HepG2 (cell line): ENCODE data around the gene PMM2. TPM values are rescaled to one million over a fixed set of nuclear protein-coding genes. Genes with fewer than 3 reads are reported as not detected.
A peak's percentile ranks its signal among the peaks of the same experiment; 100 is the strongest.

Source experiments
- AFF4 ChIP-seq: sonication (generic); formaldehyde crosslinking; IDR thresholded peaks from 2 replicates; pipeline ENCODE4 v1.4.0; 2020; ENCODE audit warnings: missing genetic modification reagents
- ARNT2 ChIP-seq: sonication (generic); formaldehyde crosslinking; IDR thresholded peaks from 2 replicates; pipeline ENCODE4 v1.8.0; 2022; ENCODE audit warnings: mild to moderate bottlenecking, low read depth, missing genetic modification reagents, moderate library complexity
- DPF2 ChIP-seq: sonication (generic); formaldehyde crosslinking; IDR thresholded peaks from 2 replicates; pipeline ENCODE4 v1.4.0; 2020; ENCODE audit warnings: mild to moderate bottlenecking, low read depth, missing genetic modification reagents, borderline replicate concordance
- GTF3A ChIP-seq: sonication (generic); formaldehyde crosslinking; conservative IDR thresholded peaks from 2 replicates; pipeline ENCODE4 v1.4.0; 2020; ENCODE audit warnings: mild to moderate bottlenecking, missing genetic modification reagents
- HMG20B ChIP-seq: conservative IDR thresholded peaks from 2 replicates; pipeline ENCODE4 v1.6.1; 2016; ENCODE audit warnings: missing genetic modification reagents, missing compliant biosample characterization
- MTERF4 ChIP-seq: sonication (generic); formaldehyde crosslinking; IDR thresholded peaks from 2 replicates; pipeline ENCODE4 v1.8.0; 2023; ENCODE audit warnings: mild to moderate bottlenecking, missing genetic modification reagents
- MYC ChIP-seq: sonication (generic); formaldehyde crosslinking; IDR thresholded peaks from 2 replicates; pipeline ENCODE4 v1.9.0; 2021; ENCODE audit warnings: missing genetic modification reagents, borderline replicate concordance
- NFE2L1 ChIP-seq: sonication (generic); formaldehyde crosslinking; IDR thresholded peaks from 2 replicates; pipeline ENCODE4 v1.4.0; 2020; ENCODE audit warnings: missing genetic modification reagents, mild to moderate bottlenecking, borderline replicate concordance
- NFKBIZ ChIP-seq: IDR thresholded peaks from 2 replicates; pipeline ENCODE4 v1.6.1; 2018; ENCODE audit warnings: missing genetic modification reagents, missing compliant biosample characterization
- PTBP1 ChIP-seq: fragments of 200-400 bp; formaldehyde crosslinking; IDR thresholded peaks from 2 replicates; pipeline ENCODE4 v1.6.1; 2018; ENCODE audit warnings: low read length, low read depth; ENCODE audit not compliant: poor library complexity, severe bottlenecking
- RERE ChIP-seq: IDR thresholded peaks from 2 replicates; pipeline ENCODE4 v1.6.1; 2016; ENCODE audit warnings: low read depth, missing genetic modification reagents, missing compliant biosample characterization
- ZNF317 ChIP-seq: sonication (generic); formaldehyde crosslinking; IDR thresholded peaks from 2 replicates; pipeline ENCODE4 v1.5.0; 2020; ENCODE audit warnings: mild to moderate bottlenecking, missing genetic modification reagents
- ZNF333 ChIP-seq: sonication (generic); formaldehyde crosslinking; IDR thresholded peaks from 2 replicates; pipeline ENCODE4 v1.4.0; 2020; ENCODE audit warnings: mild to moderate bottlenecking, missing genetic modification reagents, borderline replicate concordance
- ZNF616 ChIP-seq: sonication (generic); formaldehyde crosslinking; IDR thresholded peaks from 2 replicates; pipeline ENCODE4 v1.5.0; 2020; ENCODE audit warnings: low read depth, mild to moderate bottlenecking, missing genetic modification reagents
- ZNF660 ChIP-seq: sonication (generic); formaldehyde crosslinking; IDR thresholded peaks from 2 replicates; pipeline ENCODE4 v1.5.1; 2020; ENCODE audit warnings: mild to moderate bottlenecking, low read depth, missing genetic modification reagents, borderline replicate concordance
- ZNF768 ChIP-seq: sonication (generic); formaldehyde crosslinking; IDR thresholded peaks from 2 replicates; pipeline ENCODE4 v1.4.0; 2020; ENCODE audit warnings: missing genetic modification reagents
- ZNF83 ChIP-seq: sonication (generic); formaldehyde crosslinking; IDR thresholded peaks from 2 replicates; pipeline ENCODE4 v1.4.0; 2020; ENCODE audit warnings: missing genetic modification reagents, mild to moderate bottlenecking, borderline replicate concordance
- polyA plus RNA-seq, 8 experiments: library from polyadenylated mRNA; depleted of rRNA in 3 of 8; stranded (reverse) in 7 of 8; unstranded in 1 of 8; fragments of >200 nt; fragmentation: Illumina TruSeq in 4 of 8; extraction: Trizol in 4 of 8; gene quantifications; 2 replicates each; pipeline versions ENCODE4 v1.2.1 to v1.2.3, GENCODE V29; 2011 to 2016; ENCODE audit warnings: low read depth in 4 of 8, missing spikeins in 1 of 8, mixed read lengths in 1 of 8; ENCODE audit not compliant: insufficient read depth in 1 of 8
- total RNA-seq, 5 experiments: library from RNA; depleted of rRNA; stranded (reverse); fragments of >200 nt; fragmentation: Illumina TruSeq; extraction: Trizol; gene quantifications; 2 replicates each; pipeline ENCODE4 v1.2.3, GENCODE V29; 2016; ENCODE audit warnings: low read depth in 1 of 5

The PMM2 gene
- total and polyA plus RNA-seq, 2 of the 13 experiments (the other 11 are each of a cell fraction or from before 2014, with no cell fraction given): 52.2 to 93.7 TPM

- no peak for TF ChIP-seq AFF4 (CRISPR knock-in tag)
- TF ChIP-seq HMG20B (CRISPR knock-in tag): no peak
- no peak for TF ChIP-seq MTERF4 (CRISPR knock-in tag)
- TF ChIP-seq ZNF616: no peak
- no peak for TF ChIP-seq NFE2L1 (CRISPR knock-in tag)
- TF ChIP-seq ZNF660 (CRISPR knock-in tag): no peak
- no peak for TF ChIP-seq GTF3A (CRISPR knock-in tag)
- TF ChIP-seq MYC (CRISPR knock-in tag): no peak
- 0 out of 2 replicates have a peak, but pooled peaks have one; percentile 10 for TF ChIP-seq RERE
- TF ChIP-seq NFKBIZ (CRISPR knock-in tag): no peak
- no peak for TF ChIP-seq ZNF333 (CRISPR knock-in tag)
- TF ChIP-seq ARNT2 (CRISPR knock-in tag): no peak
- no peak for TF ChIP-seq ZNF83 (CRISPR knock-in tag)
- no peak for TF ChIP-seq PTBP1
- no peak for TF ChIP-seq DPF2 (CRISPR knock-in tag)
- TF ChIP-seq ZNF768 (CRISPR knock-in tag): no peak
- TF ChIP-seq ZNF317 (CRISPR knock-in tag): no peak
These were observed 69.2 kb downstream of the PMM2 start (continued) for GRCh38 chr16:8866884-8867215.
